SK-N-SH treated with all-trans-retinoic acid at 6 μM for 48 hours (cell line): ENCODE measurements around the gene PEX16.

Experiments
- ATAC-seq: fragments of 200-7000 bp; cut with Tn5 transposase; 3 replicates; pipeline ENCODE4 v1.9.1; 2020; ENCODE audit warnings: mild to moderate bottlenecking, moderate library complexity
- ARNTL ChIP-seq: fragments of 450-650 bp; formaldehyde crosslinking; IDR thresholded peaks from 2 replicates; pipeline ENCODE4 v1.5.0; 2020; ENCODE audit warnings: low read depth, mild to moderate bottlenecking, moderate library complexity, borderline replicate concordance
- BACH2 ChIP-seq: fragments of 250-450 bp; sonication (Bioruptor Pico); IDR thresholded peaks from 2 replicates; pipeline ENCODE4 v1.9.0; 2021; ENCODE audit warnings: mild to moderate bottlenecking, borderline replicate concordance
- CREB5 ChIP-seq: fragments of 250-450 bp; sonication (Bioruptor Pico); IDR thresholded peaks from 2 replicates; pipeline ENCODE4 v1.5.1; 2020; ENCODE audit warnings: low read depth, mild to moderate bottlenecking, moderate library complexity
- CSDC2 ChIP-seq: fragments of 250-450 bp; sonication (Bioruptor Pico); IDR thresholded peaks from 2 replicates; pipeline ENCODE4 v1.5.0; 2020; ENCODE audit warnings: mild to moderate bottlenecking, moderate library complexity
- CSRNP3 ChIP-seq: fragments of 250-450 bp; sonication (Bioruptor Pico); IDR thresholded peaks from 2 replicates; pipeline ENCODE4 v1.5.1; 2021; ENCODE audit warnings: mild to moderate bottlenecking, moderate library complexity
- ESRRG ChIP-seq: fragments of 250-450 bp; sonication (Bioruptor Pico); IDR thresholded peaks from 2 replicates; pipeline ENCODE4 v1.6.1; 2021; ENCODE audit warnings: mild to moderate bottlenecking
- ISL1 ChIP-seq: fragments of 250-450 bp; sonication (Bioruptor Pico); IDR thresholded peaks from 2 replicates; pipeline ENCODE4 v2.1.2; 2022; ENCODE audit warnings: mild to moderate bottlenecking, moderate library complexity
- PATZ1 ChIP-seq: fragments of 250-450 bp; sonication (Bioruptor Pico); IDR thresholded peaks from 2 replicates; pipeline ENCODE4 v1.8.0; 2020; ENCODE audit warnings: mild to moderate bottlenecking, moderate library complexity, borderline replicate concordance
- PPARA ChIP-seq: fragments of 250-450 bp; sonication (Bioruptor Pico); IDR thresholded peaks from 2 replicates; pipeline ENCODE4 v1.5.0; 2020; ENCODE audit warnings: mild to moderate bottlenecking, borderline replicate concordance
- RARB ChIP-seq: fragments of 250-450 bp; sonication (Bioruptor Pico); IDR thresholded peaks from 2 replicates; pipeline ENCODE4 v1.8.0; 2021; ENCODE audit warnings: mild to moderate bottlenecking, moderate library complexity
- SNAI2 ChIP-seq: fragments of 250-450 bp; sonication (Bioruptor Pico); IDR thresholded peaks from 2 replicates; pipeline ENCODE4 v1.5.0; 2020; ENCODE audit warnings: mild to moderate bottlenecking, moderate library complexity
- TCF4 ChIP-seq: fragments of 250-450 bp; sonication (Bioruptor Pico); IDR thresholded peaks from 2 replicates; pipeline ENCODE4 v1.8.0; 2021; ENCODE audit warnings: mild to moderate bottlenecking, moderate library complexity, borderline replicate concordance
- TOX ChIP-seq: fragments of 250-450 bp; sonication (Bioruptor Pico); IDR thresholded peaks from 2 replicates; pipeline ENCODE4 v1.8.0; 2021; ENCODE audit warnings: mild to moderate bottlenecking, moderate library complexity, borderline replicate concordance
- TSHZ2 ChIP-seq: fragments of 250-450 bp; sonication (Bioruptor Pico); IDR thresholded peaks from 2 replicates; pipeline ENCODE4 v1.5.0; 2020; ENCODE audit warnings: mild to moderate bottlenecking, moderate library complexity
- ZC3H10 ChIP-seq: fragments of 250-450 bp; sonication (Bioruptor Pico); IDR thresholded peaks from 2 replicates; pipeline ENCODE4 v1.5.1; 2021; ENCODE audit warnings: mild to moderate bottlenecking, moderate library complexity
- ZFP3 ChIP-seq: fragments of 250-450 bp; sonication (Bioruptor Pico); IDR thresholded peaks from 2 replicates; pipeline ENCODE4 v1.5.0; 2020; ENCODE audit warnings: mild to moderate bottlenecking, moderate library complexity
- ZFP30 ChIP-seq: fragments of 450-650 bp; formaldehyde crosslinking; IDR thresholded peaks from 2 replicates; pipeline ENCODE4 v1.5.0; 2022; ENCODE audit warnings: mild to moderate bottlenecking, moderate library complexity
- ZNF565 ChIP-seq: fragments of 450-650 bp; formaldehyde crosslinking; conservative IDR thresholded peaks from 2 replicates; pipeline ENCODE4 v1.5.0; 2020; ENCODE audit warnings: low read depth, mild to moderate bottlenecking, moderate library complexity
- ZNF70 ChIP-seq: fragments of 450-650 bp; formaldehyde crosslinking; IDR thresholded peaks from 2 replicates; pipeline ENCODE4 v1.5.0; 2020; ENCODE audit warnings: mild to moderate bottlenecking, moderate library complexity
- ZNF8 ChIP-seq: fragments of 450-650 bp; formaldehyde crosslinking; IDR thresholded peaks from 2 replicates; pipeline ENCODE4 v1.5.0; 2020; ENCODE audit warnings: mild to moderate bottlenecking, moderate library complexity

PEX16 gene

GRCh38 chr11:45884596-45885185, 33.0 kb downstream of the PEX16 start:
- TF ChIP-seq CSRNP3 (CRISPR knock-in tag), result no peak
- no peak for TF ChIP-seq PPARA (CRISPR knock-in tag)
- TF ChIP-seq ZNF70 (CRISPR knock-in tag), result no peak
- no peak for TF ChIP-seq TOX
- ATAC-seq, result no peak

GRCh38 chr11:45881708-45882368, 35.8 kb downstream of the PEX16 start:
- no peak for ATAC-seq

More at GRCh38 chr11:45881708-45882368, 35.8 kb downstream of the PEX16 start:
- no peak for TF ChIP-seq ZC3H10 (CRISPR knock-in tag)
- TF ChIP-seq PATZ1 (CRISPR knock-in tag), result no peak
- TF ChIP-seq PPARA (CRISPR knock-in tag), result no peak
- TF ChIP-seq ARNTL (CRISPR knock-in tag), result no peak
- no peak for TF ChIP-seq SNAI2 (CRISPR knock-in tag)
- TF ChIP-seq ESRRG, result no peak
- no peak for TF ChIP-seq ZFP30
- no peak for TF ChIP-seq ZFP3 (CRISPR knock-in tag)
- TF ChIP-seq CSRNP3 (CRISPR knock-in tag), result no peak
- TF ChIP-seq ZNF565 (CRISPR knock-in tag), result no peak
- no peak for TF ChIP-seq CREB5 (CRISPR knock-in tag)
- no peak for TF ChIP-seq ZNF8 (CRISPR knock-in tag)
- TF ChIP-seq TCF4, result no peak
- no peak for TF ChIP-seq TOX
- no peak for TF ChIP-seq ISL1 (CRISPR knock-in tag)
- TF ChIP-seq BACH2 (CRISPR knock-in tag), result no peak
- TF ChIP-seq CSDC2 (CRISPR knock-in tag), result no peak
- TF ChIP-seq RARB, result no peak
- no peak for TF ChIP-seq TSHZ2 (CRISPR knock-in tag)
